GM19023 (cell line): ENCODE data around the gene TMCO4.

ENCODE experiments used
- ATAC-seq: cut with Tn5 transposase; IDR thresholded peaks from one replicate; pipeline ENCODE4 v1.9.1; 2021; ENCODE audit warnings: mild to moderate bottlenecking, moderate library complexity; ENCODE audit not compliant: unreplicated experiment

The TMCO4 gene

DNA sequence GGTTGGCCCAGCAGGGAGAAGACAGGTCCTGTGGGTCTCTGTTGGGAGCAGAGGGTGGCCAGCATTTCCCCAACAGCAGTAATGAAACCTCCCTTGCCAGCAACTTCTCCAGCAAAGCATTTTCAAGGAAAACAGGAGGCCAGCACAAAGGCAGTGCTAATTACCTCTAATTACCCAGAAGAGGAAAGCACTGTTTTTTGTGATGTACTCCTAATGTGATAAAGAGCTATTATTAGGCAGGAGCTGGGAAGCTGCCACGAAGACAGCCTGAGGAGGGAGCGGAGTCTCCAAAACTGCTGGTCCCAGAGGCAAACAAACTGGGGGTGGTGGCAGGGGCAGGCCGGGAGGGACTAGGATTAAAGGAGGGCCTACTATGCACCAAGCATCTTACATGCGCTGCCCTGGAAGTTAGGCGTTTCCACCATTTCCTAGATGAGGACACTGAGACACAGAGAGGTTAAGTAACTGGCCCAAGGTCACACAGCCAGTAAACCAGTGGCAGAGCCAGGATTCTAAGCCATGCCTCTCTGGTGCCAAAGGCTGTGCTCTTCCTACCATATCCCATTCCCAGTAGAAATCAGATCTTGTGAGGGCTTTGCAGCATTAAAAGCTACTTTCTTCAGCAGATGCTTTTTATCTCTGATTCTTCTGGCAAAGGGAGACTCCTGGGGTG, 110.5 kb downstream of the TMCO4 start:
- ATAC-seq = no peak

DNA sequence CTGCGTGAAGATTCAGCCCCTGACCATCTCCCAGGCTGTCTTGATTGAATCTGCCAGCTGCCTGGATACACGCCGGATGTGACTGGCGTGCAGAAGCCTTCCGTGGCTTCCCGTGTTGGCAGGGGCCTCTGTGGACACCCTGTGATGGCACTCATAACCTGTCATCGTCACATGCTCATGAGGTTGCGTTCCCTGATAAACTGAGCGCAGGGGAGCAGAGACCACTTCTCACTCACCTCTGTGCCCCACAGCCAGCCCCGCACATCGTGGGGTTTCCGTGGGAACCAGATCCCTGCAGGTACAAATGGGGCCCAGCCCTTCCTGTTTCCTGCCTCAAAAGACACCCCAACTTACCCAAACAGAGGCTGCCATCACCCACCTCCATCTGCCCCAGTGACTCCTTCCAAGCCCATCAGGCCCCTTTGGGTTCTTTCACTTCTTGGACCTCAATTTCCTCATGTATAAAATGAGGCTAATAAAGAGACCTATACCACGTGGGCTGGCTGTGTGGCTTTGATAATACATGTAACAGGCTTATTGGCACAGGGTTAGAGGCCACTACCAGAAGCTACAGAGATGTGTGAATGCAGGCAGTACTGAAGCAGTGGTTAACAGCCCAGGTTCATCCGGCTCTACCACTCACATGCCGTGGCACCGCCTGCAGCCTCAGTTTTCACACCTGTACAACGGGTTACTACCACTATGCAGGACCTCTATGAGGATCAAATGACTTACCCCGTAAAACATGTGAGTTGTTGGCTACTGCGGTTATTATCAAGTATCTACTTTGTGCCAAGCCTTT, 111.5 kb downstream of the TMCO4 start:
- ATAC-seq = no peak

DNA sequence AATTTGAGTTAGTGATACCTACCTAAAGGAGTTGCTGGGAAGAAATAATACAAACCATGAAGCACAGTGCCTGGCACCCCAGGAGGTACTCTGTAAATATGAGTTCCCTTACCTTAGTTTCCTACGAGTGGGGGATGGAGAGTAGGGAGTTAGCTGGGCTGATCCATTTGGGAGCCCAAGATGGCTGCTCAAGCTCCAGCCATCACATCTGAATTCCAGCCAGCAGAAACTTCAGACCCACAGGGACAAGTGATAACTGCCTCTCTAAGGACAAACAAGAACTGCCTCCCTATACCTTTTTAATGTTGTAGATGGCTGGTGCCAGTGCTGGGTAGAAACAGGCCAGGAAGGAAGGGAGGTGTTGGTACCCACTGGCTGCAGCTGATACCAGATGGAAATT, 112.3 kb downstream of the TMCO4 start:
- ATAC-seq = no peak

DNA sequence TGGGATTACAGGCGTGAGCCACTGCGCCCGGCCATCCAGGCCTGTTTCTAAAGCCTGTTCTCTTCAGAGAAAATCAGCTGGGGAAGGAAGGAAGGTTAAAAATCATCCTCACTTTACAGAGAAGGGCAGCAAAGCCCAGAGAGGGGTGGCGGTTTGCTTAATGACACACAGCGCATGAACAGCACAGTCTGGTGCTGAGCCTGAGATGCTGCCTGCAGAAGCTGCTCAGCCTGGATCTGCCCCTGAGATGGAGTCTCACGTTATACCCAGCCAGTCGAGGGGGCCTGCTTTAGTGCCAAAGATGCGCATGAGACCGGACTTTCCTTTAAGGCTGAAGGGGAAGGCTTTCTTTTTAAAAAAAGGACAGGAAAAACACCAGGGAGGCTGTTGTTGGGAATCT, 113.7 kb downstream of the TMCO4 start:
- no peak for ATAC-seq

DNA sequence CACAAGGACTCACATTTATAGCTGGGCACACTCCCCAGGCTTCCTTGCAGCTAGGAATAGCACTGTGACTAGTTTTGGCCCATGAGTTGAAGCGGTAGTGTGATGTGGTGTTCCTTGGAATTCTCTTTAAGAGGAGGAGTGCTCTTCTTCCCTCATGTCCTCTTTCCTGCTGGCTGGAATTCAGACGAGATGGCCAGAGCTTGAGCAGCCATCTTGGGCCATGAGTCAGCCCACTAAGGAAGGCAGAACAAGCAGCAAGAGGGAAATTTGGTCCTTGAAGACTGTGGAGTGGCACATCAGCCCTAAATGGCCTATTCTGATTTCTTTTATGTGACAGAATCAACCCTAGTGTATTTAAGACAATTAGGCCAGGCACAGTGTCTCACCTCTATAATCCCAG, 115.0 kb downstream of the TMCO4 start:
- no peak for ATAC-seq

DNA sequence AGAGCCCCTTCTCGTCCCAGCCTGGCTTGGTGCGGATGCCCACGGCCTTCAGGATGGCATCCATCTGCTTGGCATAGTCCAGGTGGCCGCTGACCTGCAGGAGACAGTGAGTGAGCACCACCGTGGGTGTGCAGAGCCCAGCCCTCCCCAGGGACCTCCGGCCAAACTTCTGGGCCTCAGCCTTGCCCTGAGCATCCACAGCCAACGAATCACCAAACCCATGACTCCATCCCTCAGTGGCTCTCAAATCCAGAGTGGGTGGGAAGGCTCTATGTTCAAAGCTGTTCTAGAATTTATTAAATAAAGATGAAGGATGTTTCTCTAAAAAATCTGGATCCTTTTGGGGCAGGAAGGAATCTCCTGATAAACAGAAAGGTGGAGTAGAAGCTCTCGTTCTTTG, 116.4 kb downstream of the TMCO4 start:
- ATAC-seq = no peak

DNA sequence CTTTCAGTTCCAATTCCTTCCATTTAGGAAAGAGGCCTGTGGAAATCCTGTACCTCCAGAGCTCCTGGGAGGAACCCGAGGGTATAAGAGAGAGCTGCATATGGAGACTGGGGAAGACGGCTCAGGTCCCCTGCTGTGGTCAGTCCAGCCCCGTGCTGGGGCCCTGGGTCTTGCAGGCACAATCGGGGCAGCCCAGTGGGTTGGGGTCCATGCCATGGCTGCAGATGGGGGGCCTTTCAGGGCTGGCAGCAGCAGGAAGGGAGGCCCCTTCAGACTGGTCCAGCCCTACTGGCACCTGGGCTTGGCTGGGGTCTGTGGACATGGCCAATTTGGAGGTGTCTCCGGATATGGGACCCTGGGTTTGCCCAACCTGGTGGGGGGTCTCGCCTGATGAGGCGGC, 116.8 kb downstream of the TMCO4 start:
- ATAC-seq = no peak

DNA sequence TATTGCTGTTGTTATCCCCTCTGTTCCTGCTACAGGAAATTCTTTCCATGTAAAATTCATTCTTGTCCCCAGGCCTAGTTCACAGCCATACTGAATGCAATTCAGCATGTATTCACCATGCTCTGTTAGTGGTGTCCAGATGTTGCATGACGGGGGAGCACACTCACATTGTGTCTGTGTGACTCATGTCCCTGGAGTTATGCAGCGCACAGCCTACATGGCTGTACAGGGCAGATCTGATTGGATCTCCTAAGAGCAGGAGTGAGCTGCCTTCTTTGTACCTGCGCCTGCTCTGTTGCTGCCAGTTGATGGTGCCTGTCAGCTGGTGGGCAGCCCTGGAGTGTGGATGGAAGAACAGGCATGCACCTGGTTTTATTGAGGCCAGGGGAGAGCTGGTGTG, 117.5 kb downstream of the TMCO4 start:
- ATAC-seq = no peak

DNA sequence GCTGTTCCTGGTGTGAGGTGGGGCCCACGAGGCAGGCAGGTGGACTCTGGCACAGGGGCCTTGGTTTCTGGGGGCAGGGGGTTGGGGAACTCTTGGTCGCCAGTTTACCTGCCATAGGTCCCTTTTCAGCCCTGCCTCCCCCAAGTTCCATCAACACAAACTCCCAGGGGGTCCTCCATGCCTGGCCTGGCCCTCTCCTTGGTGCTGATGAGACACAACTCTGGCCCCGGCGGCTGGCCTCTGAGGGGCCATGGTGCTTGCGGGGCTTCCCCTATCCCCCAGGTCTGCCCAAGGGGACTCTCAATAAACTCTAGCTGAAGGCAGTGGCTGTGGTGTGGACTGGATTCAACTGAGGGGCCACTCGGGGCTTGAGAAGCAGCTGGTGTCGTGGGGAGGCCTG, 119.1 kb downstream of the TMCO4 start:
- no peak for ATAC-seq

DNA sequence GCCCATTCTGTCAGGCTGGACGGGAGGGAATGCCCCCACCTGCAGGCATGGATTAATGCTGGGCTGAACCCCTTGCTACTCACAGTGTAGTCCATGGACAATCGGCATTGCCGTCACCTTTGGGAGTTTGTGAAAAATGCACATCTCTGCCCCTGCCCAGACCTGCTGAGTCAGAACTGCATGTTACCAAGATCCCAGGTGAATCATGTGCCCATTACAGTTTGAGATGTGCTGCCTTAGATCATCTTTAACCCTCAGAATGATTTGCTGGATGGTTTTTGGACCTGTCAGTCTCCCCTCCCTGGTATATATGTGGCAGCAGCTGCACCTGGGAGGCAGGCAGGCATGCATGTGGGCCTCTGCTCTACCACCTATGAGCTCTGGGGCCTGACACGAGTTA, 120.0 kb downstream of the TMCO4 start:
- ATAC-seq = no peak

DNA sequence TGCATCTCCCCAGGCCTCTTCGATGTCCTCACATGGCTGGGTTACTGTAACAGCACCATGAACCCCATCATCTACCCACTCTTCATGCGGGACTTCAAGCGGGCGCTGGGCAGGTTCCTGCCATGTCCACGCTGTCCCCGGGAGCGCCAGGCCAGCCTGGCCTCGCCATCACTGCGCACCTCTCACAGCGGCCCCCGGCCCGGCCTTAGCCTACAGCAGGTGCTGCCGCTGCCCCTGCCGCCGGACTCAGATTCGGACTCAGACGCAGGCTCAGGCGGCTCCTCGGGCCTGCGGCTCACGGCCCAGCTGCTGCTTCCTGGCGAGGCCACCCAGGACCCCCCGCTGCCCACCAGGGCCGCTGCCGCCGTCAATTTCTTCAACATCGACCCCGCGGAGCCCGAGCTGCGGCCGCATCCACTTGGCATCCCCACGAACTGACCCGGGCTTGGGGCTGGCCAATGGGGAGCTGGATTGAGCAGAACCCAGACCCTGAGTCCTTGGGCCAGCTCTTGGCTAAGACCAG, 120.7 kb downstream of the TMCO4 start:
- ATAC-seq = no peak

DNA sequence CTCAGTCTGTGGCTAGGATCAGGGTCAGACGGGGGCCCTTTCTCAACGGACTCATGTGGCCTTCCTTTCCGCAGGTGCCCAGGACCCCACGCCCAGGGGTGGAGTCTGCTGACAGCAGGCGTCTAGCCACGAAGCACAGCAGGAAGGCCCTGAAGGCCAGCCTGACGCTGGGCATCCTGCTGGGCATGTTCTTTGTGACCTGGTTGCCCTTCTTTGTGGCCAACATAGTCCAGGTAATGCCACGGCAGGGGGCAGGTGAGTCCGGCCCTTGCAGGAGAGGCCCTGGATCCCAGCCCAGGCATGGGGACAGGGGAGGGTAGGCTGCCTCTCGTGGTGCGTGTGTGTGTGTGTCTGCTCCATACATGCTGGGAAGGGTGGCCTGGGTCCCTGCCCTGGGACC, 121.2 kb downstream of the TMCO4 start:
- no peak for ATAC-seq

DNA sequence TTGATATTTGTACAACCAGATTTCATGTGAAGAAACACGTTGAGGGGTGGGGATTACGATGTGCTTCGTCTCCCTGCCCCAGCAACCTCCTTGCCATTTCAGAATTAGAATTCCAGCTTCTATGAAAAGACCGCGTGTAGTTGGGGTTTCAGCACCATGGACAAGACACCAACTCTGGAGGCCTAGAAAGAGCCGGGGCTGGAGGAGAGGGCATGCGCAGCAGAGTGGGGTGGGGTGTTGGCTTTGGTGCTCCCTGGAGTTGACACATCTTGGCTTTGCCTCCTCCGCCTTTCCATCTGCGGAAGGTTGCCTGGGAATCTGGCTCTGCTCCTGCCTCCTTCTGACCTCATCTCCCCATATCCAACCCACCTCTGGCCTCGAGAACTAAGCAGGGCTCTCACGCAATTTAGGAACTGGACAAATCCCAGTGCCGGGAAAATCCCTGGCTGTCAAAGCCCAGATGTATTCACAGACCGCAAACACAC, 123.2 kb downstream of the TMCO4 start:
- ATAC-seq = no peak

DNA sequence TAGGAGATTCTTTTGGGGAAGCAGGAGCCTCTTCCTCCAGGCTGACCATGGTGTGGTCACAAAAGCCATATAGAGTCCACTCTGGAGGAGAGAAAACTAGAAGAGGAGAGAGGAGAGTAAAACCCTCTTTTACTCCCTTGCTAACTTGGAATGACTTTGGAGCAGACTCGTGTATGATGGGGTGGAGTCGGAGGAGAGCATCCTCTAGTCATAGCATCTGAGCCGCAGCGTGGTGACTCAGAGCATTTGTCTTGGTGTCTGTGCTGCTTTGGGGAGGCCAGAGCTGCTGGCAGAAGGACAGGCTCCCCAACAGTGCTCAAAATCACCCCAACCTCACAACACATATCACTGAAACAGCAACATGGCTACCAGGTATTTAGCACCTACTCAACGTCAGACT, 123.9 kb downstream of the TMCO4 start:
- no peak for ATAC-seq

DNA sequence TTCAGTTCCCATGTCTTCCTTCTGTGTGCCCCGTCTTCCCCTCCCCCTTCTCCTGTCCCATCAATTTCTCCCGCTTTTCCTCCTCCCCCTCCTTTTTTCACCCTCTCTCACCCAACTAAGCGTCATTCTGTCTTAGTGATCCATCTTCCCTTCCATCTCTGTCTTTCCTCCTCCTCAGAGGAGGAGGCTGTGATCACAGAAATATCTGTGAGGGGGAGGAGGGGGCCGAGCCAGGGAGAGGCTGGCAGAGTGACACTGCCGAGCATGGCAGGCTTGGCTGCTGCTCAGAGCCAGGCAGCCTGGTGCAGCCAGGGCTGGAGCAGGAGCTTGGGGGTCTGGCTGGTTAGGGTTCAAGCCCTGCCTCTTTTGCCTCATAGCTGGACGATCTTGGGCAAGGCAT, 127.5 kb downstream of the TMCO4 start:
- no peak for ATAC-seq

DNA sequence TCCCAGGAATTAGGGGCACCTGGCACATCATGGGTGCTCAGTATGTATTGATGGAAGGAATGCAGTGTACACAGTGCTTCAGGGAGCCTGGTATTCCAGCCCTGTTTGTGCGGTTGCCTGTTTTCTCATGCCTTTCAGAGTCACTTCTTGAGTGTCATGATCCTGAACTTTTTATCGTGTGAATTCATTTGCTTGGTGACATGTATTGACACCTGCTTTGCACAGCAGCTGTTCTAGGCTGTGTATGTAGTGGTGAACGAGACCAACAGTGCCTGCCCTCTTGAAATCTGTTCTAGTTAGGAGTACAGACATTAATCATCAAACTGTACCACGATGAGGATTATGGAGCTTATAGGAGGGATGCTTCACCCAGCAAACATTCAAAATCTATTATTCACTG, 128.9 kb downstream of the TMCO4 start:
- ATAC-seq = no peak

DNA sequence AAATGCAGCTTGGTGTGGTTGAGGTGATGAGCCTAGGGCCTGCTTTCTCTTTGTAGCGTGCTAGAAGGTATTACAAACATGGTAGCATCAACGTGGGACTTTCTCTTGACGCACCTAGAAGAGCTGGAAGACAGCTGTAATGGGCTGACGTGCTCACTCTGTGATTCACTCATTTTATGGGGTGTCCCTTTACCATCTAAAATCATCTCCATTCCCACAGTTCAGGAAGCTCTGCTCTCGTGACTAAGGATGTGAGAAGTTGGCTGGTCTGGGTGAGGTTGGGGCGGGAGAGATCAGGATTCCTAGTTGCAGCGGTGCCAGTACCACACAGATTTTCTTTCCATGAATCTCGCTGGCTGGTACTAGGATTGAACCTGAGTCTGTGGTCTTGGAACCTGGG, 130.8 kb downstream of the TMCO4 start:
- no peak for ATAC-seq

DNA sequence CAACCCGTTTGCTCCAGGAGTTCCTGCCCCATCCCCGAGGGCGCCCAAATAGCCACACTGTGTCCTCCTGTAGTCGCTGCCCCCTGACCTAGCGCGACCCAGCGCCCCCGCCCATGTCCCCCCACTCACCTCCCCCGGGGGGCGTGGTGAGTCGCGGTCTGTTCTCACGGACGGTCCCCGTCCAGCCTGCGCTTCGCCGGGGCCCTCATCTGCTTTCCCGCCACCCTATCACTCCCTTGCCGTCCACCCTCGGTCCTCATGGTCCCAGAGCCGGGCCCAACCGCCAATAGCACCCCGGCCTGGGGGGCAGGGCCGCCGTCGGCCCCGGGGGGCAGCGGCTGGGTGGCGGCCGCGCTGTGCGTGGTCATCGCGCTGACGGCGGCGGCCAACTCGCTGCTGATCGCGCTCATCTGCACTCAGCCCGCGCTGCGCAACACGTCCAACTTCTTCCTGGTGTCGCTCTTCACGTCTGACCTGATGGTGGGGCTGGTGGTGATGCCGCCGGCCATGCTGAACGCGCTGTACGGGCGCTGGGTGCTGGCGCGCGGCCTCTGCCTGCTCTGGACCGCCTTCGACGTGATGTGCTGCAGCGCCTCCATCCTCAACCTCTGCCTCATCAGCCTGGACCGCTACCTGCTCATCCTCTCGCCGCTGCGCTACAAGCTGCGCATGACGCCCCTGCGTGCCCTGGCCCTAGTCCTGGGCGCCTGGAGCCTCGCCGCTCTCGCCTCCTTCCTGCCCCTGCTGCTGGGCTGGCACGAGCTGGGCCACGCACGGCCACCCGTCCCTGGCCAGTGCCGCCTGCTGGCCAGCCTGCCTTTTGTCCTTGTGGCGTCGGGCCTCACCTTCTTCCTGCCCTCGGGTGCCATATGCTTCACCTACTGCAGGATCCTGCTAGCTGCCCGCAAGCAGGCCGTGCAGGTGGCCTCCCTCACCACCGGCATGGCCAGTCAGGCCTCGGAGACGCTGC, 133.9 kb downstream of the TMCO4 start:
- no peak for ATAC-seq

DNA sequence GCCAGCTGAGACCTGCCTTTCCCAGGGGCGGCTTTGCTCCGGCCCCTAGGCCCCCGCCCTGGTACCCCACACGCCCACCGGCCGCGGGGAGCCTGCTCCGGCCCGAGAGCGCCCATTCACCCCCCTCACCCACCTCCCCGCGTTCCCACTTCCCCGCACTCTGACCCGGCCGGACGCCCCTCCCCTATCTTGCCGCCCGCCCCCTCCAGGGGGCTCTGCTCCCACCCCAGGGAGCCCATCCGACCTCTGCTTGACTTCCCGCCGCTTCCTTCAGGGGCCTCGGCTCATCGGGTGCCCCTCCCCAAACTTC, 134.6 kb downstream of the TMCO4 start:
- no peak for ATAC-seq

DNA sequence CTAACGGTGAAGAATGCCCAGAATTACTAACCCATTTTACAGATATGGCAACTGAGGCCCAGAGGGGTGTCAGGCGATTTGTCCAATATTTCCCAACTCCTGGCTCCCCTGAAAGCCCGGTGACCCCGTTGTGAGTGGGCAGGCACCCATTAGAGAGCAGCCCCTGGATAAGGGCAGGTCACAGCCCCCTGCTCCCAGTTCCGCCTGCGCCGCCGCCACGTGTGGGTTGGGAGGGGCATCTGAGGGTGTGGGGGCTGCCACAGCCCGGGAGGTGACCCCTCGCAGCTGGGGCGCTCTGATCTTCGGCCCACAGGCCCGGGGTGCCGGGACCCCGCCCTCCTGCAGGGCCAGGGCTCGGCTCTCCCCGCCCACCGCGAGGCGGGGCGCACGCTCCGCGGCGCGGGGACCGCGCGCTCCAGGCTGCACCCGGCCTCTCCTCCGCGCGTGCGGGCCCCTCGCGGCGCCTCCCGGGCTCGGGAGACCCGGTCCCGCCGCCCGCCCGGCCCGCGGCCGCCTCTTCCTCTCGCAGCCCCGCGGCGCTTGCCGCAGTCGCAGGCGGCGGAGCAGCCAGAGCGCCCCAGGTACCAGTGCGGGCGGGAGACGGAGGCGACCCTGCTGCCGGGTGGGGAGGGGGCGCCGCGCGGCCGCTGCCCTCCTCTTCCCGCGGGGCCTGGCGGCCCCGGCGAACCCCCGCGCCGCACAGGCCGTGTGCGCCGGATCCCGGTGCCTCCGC, 135.1 kb downstream of the TMCO4 start, which contains the start of gene HTR6:
HTR6 (plus strand) TSS at position 423 of the 733 bp plus-strand sequence. CDS start 879 bp downstream, outside the sequence.
- no peak for ATAC-seq
